ENCODE data around the gene CYTIP. TPM values are rescaled to one million over a fixed set of nuclear protein-coding genes. Genes with fewer than 3 reads are reported as not detected.

The CYTIP gene
- polyA plus RNA-seq, 1 donor, result 20.4 TPM

DNA sequence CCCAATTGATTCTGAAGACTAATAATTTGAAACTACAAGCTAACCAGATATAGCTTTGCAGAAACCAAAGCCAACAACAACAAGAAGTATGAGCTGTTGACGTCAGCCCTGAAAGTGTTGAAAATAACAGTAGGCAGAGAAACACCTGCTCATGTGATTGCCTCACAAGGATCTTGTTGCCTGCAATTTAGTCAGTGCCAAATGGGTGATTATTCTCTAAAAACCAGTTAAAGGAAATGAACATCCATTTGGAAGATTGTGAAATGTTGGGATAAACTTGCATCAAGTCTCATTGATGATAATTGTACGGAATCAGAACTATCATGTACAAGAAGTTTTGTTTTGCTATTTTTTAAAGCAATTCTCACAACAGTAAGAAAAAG lies 2.8 kb downstream of the CYTIP start:
- DNase-seq, result peak in 1 of 2 donors; percentile 37
- H3K27me3 ChIP-seq (ENCODE audit: control insufficient read depth, insufficient read depth, low read length), result no peaks in the 10 kb centered on the region
- H3K4me3 ChIP-seq (ENCODE audit: low read length), result no peak overlapping the region
- H3K27ac ChIP-seq (ENCODE audit: low read length), result no peak overlapping the region
- no peaks in the 10 kb centered on the region for H3K36me3 ChIP-seq (ENCODE audit: control insufficient read depth, insufficient read depth, low read length)
- no peaks in the 10 kb centered on the region for H3K9me3 ChIP-seq (ENCODE audit: control insufficient read depth, low read depth, low read length)
- no CpG with 5 or more reads among the region's 2 CpGs for WGBS (ENCODE audit: insufficient coverage, low lambda C conversion rate)
- H3K4me1 ChIP-seq (ENCODE audit: control insufficient read depth, insufficient read depth, low read length), result peaks cover 18% of the 10 kb centered on the region

DNA sequence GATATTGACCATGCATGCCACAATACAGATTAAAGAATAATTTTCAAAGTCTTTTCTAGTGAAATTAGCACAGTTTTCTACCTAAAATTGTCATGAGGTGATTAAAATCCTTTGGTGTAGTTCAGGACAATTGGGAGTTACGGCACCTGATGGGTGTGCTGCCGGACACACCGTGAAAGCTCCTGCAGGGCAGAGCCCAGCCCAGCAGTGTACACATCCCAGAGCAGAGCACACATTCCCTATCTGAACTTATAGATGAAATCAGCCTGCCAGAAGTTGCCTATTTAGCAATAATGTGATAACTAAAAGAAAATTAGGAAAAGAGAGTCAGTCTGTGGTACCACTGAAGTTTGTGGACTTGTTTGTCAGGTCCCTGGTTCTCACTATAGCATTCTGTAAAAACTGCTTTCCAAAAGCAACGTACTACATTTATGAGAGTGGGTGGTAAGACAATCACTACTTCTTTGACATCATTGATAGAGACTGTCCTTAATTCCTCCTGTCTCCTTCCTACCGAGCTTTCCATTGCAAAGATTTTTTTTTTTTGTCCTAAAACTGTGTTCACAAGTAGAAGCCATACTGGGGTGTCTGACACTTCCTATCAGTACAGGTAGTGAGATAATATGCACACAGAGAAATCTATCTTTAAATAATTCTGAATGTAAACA lies 3.4 kb downstream of the CYTIP start:
- Histone ChIP-seq H3K4me1 (ENCODE audit: control insufficient read depth, insufficient read depth, low read length) (peaks cover 18% of the 10 kb centered on the region), H3K36me3 (ENCODE audit: control insufficient read depth, insufficient read depth, low read length) (no peaks in the 10 kb centered on the region), H3K9me3 (ENCODE audit: control insufficient read depth, low read depth, low read length) (no peaks in the 10 kb centered on the region), H3K27me3 (ENCODE audit: control insufficient read depth, insufficient read depth, low read length) (no peaks in the 10 kb centered on the region), H3K27ac (ENCODE audit: low read length) (peak overlapping the region; percentile 49), H3K4me3 (ENCODE audit: low read length) (no peak overlapping the region)
- 20% methylated on average over 1 of the region's 5 CpGs for WGBS (ENCODE audit: insufficient coverage, low lambda C conversion rate)
- peak in 1 of 2 donors; percentile 23 for DNase-seq

DNA sequence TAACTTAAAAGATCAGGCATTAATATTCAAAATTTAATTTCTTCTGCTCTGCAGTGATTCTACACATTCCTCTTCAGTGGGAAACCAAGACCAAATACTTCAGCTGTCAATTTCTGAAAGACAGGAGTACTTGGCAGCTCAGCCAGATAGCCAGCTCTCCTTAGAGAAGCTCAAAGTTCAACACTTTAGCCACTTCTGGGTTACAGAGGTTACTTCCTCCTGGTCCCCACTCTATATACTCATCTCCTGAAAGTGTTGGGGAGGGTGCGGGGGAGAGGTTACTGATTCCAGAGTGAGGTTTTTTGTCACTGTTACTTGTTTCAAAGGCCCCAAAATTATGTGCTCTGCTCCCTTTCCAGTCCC lies 4.1 kb downstream of the CYTIP start:
- peak; percentile 32 to 70 for DNase-seq
- peaks cover 18% of the 10 kb centered on the region for H3K4me1 ChIP-seq (ENCODE audit: control insufficient read depth, insufficient read depth, low read length)
- no peaks in the 10 kb centered on the region for H3K27me3 ChIP-seq (ENCODE audit: control insufficient read depth, insufficient read depth, low read length)
- H3K9me3 ChIP-seq (ENCODE audit: control insufficient read depth, low read depth, low read length), result no peaks in the 10 kb centered on the region
- no peak overlapping the region for H3K4me3 ChIP-seq (ENCODE audit: low read length)
- WGBS (ENCODE audit: insufficient coverage, low lambda C conversion rate), result no CpG with 5 or more reads among the region's 1 CpG
- no peaks in the 10 kb centered on the region for H3K36me3 ChIP-seq (ENCODE audit: control insufficient read depth, insufficient read depth, low read length)
- H3K27ac ChIP-seq (ENCODE audit: low read length), result peak overlapping the region; percentile 49

DNA sequence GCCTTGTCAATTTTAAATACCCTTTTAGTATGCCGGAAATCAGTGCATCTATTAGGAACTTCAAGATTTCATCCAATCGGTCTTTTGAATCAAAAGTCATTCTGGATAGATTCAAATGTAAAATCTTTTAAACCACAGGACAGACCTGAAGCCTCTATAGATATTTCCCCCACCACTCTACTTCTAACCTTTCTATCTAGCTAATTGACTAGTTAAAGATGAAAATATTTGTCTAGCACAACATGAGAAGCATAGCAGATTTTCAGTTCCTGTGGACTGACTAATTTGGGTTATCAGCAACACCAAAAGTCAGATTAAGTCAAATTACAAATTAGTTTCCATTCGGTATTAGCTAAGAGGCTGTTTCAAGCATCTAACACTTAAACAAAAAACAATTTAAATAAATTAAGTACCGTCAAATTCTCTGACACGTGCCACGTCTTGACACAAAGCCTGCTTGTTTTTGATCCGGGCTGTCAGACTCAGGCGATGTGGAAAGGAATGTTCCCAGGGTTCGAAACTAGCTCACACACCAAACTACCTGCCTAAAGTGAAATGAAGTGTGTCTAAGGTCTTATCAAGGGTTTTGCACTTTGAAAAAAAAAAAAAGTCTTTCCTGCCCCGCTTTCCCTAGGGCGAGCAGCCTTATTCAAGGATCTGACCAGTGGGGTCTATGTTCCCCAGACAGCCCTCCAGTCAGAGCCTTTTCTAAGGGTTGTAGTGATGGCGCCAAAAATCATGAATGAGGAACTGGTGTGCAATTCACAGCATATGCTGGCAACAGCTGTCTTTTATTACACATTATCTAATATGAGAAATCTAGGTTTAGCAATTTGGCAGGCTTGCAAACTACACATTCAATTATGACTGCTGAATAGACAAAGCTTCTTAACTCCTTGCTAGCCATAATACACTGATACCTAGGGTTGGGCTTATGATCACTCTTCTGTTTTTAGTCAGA lies 4.7 kb downstream of the CYTIP start:
- DNase-seq, result peak; percentile 21 to 70
- H3K36me3 ChIP-seq (ENCODE audit: control insufficient read depth, insufficient read depth, low read length), result no peaks in the 10 kb centered on the region

DNA sequence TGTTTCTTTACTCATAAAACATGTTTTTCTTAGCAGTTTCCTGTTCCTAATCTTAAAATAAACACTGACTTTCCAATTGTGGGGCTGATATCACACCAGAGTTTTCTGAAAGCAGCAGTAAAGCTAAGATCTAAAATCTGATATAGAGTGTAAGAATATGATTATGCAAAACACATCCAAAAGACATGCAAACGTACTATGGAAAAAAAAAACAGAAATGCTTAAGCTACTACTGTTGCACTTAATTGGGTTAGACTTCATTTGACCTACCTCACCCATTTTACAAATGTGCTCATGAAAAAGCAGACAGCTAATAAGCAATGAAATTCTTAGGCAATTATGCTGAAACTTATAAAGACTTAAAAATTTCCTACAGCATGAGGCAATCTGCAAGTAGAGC lies 10.5 kb downstream of the CYTIP start:
- Histone ChIP-seq H3K27ac (ENCODE audit: low read length) (no peak overlapping the region), H3K27me3 (ENCODE audit: control insufficient read depth, insufficient read depth, low read length) (no peaks in the 10 kb centered on the region), H3K4me1 (ENCODE audit: control insufficient read depth, insufficient read depth, low read length) (peaks cover 7% of the 10 kb centered on the region), H3K9me3 (ENCODE audit: control insufficient read depth, low read depth, low read length) (no peaks in the 10 kb centered on the region), H3K4me3 (ENCODE audit: low read length) (no peak overlapping the region), H3K36me3 (ENCODE audit: control insufficient read depth, insufficient read depth, low read length) (peaks cover 2% of the 10 kb centered on the region)
- 17% methylated on average over 1 of the region's 1 CpG for WGBS (ENCODE audit: insufficient coverage, low lambda C conversion rate)
- DNase-seq, result peak in 1 of 2 donors; percentile 34

More for the DNA sequence above, 4.7 kb downstream of the CYTIP start:
- Histone ChIP-seq H3K9me3 (ENCODE audit: control insufficient read depth, low read depth, low read length) (no peaks in the 10 kb centered on the region), H3K27ac (ENCODE audit: low read length) (peak overlapping the region; percentile 49), H3K4me3 (ENCODE audit: low read length) (no peak overlapping the region), H3K4me1 (ENCODE audit: control insufficient read depth, insufficient read depth, low read length) (peaks cover 18% of the 10 kb centered on the region), H3K27me3 (ENCODE audit: control insufficient read depth, insufficient read depth, low read length) (no peaks in the 10 kb centered on the region)
- WGBS (ENCODE audit: insufficient coverage, low lambda C conversion rate), result 75% methylated on average over 5 of the region's 12 CpGs

DNA sequence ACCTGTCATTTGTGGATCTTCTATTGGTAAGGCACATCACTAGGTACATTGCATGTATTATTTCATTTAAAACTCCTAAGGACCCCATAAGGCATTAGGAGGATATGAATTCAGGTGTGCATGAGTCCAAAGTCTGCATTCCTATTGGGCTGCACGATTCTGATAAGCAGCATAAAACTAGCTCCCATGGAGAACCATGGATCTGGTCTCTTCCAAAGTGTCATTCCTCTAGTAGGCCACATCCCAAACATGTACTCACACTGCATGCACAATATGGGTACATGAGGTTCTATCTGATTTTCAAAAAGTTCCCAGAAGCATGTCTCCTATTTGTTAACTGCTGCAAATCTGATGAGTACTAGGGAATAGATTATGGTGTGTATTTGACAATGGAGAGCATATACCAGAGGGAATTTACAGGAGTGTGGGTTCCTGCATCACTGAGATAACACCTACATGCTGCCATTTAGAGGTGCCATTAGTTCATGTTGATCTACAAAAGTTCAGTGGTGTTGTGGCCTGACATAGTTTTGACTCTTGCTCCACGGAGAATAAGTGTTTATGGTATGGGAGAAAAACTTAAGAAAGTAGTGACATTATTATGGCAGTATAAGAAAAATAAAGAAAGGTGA lies 11.3 kb downstream of the CYTIP start:
- H3K27ac ChIP-seq (ENCODE audit: low read length), result no peak overlapping the region
- peaks cover 5% of the 10 kb centered on the region for H3K36me3 ChIP-seq (ENCODE audit: control insufficient read depth, insufficient read depth, low read length)
- WGBS (ENCODE audit: insufficient coverage, low lambda C conversion rate), result 71% methylated on average over 1 of the region's 2 CpGs
- no peaks in the 10 kb centered on the region for H3K27me3 ChIP-seq (ENCODE audit: control insufficient read depth, insufficient read depth, low read length)
- no peaks in the 10 kb centered on the region for H3K9me3 ChIP-seq (ENCODE audit: control insufficient read depth, low read depth, low read length)
- DNase-seq, result peak in 1 of 2 donors; percentile 38
- no peak overlapping the region for H3K4me3 ChIP-seq (ENCODE audit: low read length)
- H3K4me1 ChIP-seq (ENCODE audit: control insufficient read depth, insufficient read depth, low read length), result peaks cover 7% of the 10 kb centered on the region

DNA sequence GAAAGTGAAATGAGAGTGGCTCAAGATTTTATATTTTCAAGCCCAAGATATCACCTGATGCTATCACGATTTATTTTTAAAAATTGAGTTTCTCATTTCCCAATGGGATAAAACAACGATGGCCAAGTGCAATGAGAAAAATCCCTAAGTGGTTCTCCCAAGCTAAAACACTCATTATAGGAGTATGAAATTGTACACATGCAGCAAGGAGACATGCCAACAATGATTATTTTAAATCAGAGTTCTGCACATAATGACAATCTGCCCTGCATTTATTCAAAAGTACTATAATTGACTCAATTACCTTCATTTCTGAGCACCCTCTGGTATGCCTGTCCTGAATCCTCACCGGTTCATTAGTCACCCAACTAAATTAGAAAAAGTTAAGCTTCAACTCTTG lies 12.7 kb downstream of the CYTIP start:
- Histone ChIP-seq H3K27ac (ENCODE audit: low read length) (no peak overlapping the region), H3K4me3 (ENCODE audit: low read length) (no peak overlapping the region), H3K36me3 (ENCODE audit: control insufficient read depth, insufficient read depth, low read length) (peaks cover 11% of the 10 kb centered on the region), H3K9me3 (ENCODE audit: control insufficient read depth, low read depth, low read length) (no peaks in the 10 kb centered on the region), H3K27me3 (ENCODE audit: control insufficient read depth, insufficient read depth, low read length) (no peaks in the 10 kb centered on the region), H3K4me1 (ENCODE audit: control insufficient read depth, insufficient read depth, low read length) (peaks cover 7% of the 10 kb centered on the region)
- no peak for DNase-seq
- 100% methylated on average over 1 of the region's 3 CpGs for WGBS (ENCODE audit: insufficient coverage, low lambda C conversion rate)

DNA sequence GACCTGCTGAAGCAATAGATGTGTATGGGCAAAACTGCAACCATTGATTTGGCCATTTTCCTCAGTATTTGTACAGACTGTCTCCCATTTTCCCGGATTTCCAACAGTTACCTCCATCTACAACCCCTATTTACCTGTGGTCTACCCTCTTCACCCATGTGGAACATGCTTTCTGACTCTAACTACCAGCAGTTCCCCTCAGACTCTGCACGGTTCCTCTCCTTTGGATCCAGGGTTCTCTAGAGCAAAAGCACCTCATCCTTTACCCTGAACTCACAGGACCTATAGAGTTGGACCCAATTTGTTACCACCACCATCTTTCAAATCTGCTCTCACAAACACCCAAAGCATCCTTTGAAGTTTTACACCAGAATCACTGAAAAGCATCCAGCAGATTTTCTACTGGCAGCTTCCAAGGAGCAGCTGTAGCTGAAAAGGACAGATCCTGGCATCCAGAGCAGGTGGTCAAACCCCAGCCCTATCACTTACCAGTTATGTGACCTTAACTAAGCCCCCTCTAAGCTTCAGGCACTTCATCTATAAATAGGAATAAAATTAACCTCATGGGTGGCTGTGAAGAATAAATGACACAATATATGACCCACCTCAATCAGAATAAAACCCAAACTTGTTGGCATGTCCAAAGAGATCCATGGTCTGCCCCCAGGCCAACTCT lies 15.3 kb downstream of the CYTIP start:
- H3K27ac ChIP-seq (ENCODE audit: low read length), result no peak overlapping the region
- H3K27me3 ChIP-seq (ENCODE audit: control insufficient read depth, insufficient read depth, low read length), result no peaks in the 10 kb centered on the region

DNA sequence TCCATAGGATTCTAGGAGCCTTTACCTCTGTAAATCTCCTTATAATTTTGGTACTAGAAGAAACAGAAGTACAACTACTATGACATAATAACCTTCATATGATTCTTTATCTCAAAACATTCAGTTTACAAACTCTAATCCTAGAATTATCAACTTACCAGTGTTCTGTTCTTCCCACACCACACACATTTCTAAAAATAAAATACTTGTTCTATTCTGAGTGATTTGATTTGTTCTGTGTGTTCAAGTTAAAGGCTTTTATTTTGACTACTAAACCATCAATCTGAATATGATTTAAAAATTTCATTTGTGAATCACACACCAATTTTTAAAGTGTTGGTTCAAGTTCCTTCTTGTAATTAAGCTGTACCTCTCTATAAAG lies 16.0 kb downstream of the CYTIP start:
- H3K27ac ChIP-seq (ENCODE audit: low read length), result no peak overlapping the region
- H3K36me3 ChIP-seq (ENCODE audit: control insufficient read depth, insufficient read depth, low read length), result peaks cover 11% of the 10 kb centered on the region
- H3K9me3 ChIP-seq (ENCODE audit: control insufficient read depth, low read depth, low read length), result no peaks in the 10 kb centered on the region
- DNase-seq, result no peak
- H3K4me3 ChIP-seq (ENCODE audit: low read length), result no peak overlapping the region
- H3K27me3 ChIP-seq (ENCODE audit: control insufficient read depth, insufficient read depth, low read length), result no peaks in the 10 kb centered on the region
- H3K4me1 ChIP-seq (ENCODE audit: control insufficient read depth, insufficient read depth, low read length), result no peaks in the 10 kb centered on the region

More for the DNA sequence above, 15.3 kb downstream of the CYTIP start:
- 100% methylated on average over 1 of the region's 2 CpGs for WGBS (ENCODE audit: insufficient coverage, low lambda C conversion rate)
- H3K4me3 ChIP-seq (ENCODE audit: low read length), result no peak overlapping the region
- H3K36me3 ChIP-seq (ENCODE audit: control insufficient read depth, insufficient read depth, low read length), result peaks cover 11% of the 10 kb centered on the region
- H3K4me1 ChIP-seq (ENCODE audit: control insufficient read depth, insufficient read depth, low read length), result peaks cover 5% of the 10 kb centered on the region
- DNase-seq, result no peak
- H3K9me3 ChIP-seq (ENCODE audit: control insufficient read depth, low read depth, low read length), result no peaks in the 10 kb centered on the region

Measured in large intestine (tissue), 3 donors.